ENCODE measurements around the gene TCF7L1. TPM values are rescaled to one million over a fixed set of nuclear protein-coding genes. Genes with fewer than 3 reads are reported as not detected.
A peak's percentile ranks its signal among the peaks of the same experiment; 100 is the strongest.

Gene TCF7L1
- total RNA-seq, 1 donor from 2014 or later, result 83.8 TPM

DNA sequence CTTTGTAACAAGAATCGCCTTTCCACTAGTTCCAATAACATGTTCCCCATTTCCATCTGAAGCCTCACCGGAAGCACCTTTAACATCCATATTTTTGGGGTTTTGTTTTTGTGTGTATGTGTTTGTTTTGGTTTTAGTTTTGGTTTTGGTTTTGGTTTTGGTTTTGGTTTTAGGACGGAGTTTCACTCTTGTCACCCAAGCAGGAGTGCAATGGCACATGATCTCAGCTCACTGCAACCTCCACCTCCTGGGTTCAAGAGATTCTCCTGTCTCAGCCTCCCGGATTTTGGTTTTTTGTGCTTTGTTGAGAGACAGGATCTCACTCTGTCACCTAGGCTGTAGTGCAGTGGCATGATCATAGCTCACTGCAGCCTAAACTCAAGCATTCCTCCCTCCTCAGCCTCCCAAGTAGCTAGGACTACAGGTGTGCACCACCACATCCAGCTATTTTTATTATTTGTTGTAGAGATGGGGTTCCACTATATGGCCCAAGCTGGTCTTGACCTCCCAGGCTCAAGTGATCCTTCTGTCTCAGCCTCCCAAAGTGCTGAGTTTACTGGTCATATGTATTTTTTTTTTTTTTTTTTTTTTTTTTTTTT, 158.3 kb downstream of the TCF7L1 start:
- H3K4me3 Mint-ChIP-seq (ENCODE audit: unreplicated experiment), result no peak overlapping the region
- no peak for TF ChIP-seq CTCF (IDR thresholded peaks at IDR 0.05; ENCODE audit: unreplicated experiment)
- peak overlapping the region; percentile 25 for H3K27ac Mint-ChIP-seq (ENCODE audit: unreplicated experiment)
- peaks cover 14% of the 10 kb centered on the region for H3K36me3 Mint-ChIP-seq (ENCODE audit: low read depth, unreplicated experiment)
- no peak for DNase-seq (ENCODE audit: low spot score)
- H3K4me1 Mint-ChIP-seq (ENCODE audit: unreplicated experiment), result peaks cover 38% of the 10 kb centered on the region
- no peaks in the 10 kb centered on the region for H3K9me3 Mint-ChIP-seq (ENCODE audit: unreplicated experiment)
- peaks cover 7% of the 10 kb centered on the region for H3K27me3 Mint-ChIP-seq (ENCODE audit: unreplicated experiment)

- Mint-ChIP-seq H3K27me3 (ENCODE audit: unreplicated experiment) (peaks cover 22% of the 10 kb centered on the region), H3K4me3 (ENCODE audit: unreplicated experiment) (no peak overlapping the region), H3K4me1 (ENCODE audit: unreplicated experiment) (peaks cover 28% of the 10 kb centered on the region), H3K36me3 (ENCODE audit: low read depth, unreplicated experiment) (peaks cover 29% of the 10 kb centered on the region), H3K9me3 (ENCODE audit: unreplicated experiment) (no peaks in the 10 kb centered on the region), H3K27ac (ENCODE audit: unreplicated experiment) (peak overlapping the region; percentile 15)
- DNase-seq (ENCODE audit: low spot score), result no peak
- no peak for TF ChIP-seq CTCF (IDR thresholded peaks at IDR 0.05; ENCODE audit: unreplicated experiment)
These were observed 168.9 kb downstream of the TCF7L1 start for GRCh38 chr2:85302121-85302520.

GRCh38 chr2:85303780-85304531, 170.8 kb downstream of the TCF7L1 start:
- Mint-ChIP-seq H3K9me3 (ENCODE audit: unreplicated experiment) (no peaks in the 10 kb centered on the region), H3K27me3 (ENCODE audit: unreplicated experiment) (peaks cover 22% of the 10 kb centered on the region), H3K4me3 (ENCODE audit: unreplicated experiment) (peak overlapping the region; percentile 74), H3K27ac (ENCODE audit: unreplicated experiment) (peak overlapping the region; percentile 22), H3K36me3 (ENCODE audit: low read depth, unreplicated experiment) (peaks cover 38% of the 10 kb centered on the region), H3K4me1 (ENCODE audit: unreplicated experiment) (peaks cover 28% of the 10 kb centered on the region)
- DNase-seq (ENCODE audit: low spot score), result no peak
- no peak for TF ChIP-seq CTCF (IDR thresholded peaks at IDR 0.05; ENCODE audit: unreplicated experiment)

DNA sequence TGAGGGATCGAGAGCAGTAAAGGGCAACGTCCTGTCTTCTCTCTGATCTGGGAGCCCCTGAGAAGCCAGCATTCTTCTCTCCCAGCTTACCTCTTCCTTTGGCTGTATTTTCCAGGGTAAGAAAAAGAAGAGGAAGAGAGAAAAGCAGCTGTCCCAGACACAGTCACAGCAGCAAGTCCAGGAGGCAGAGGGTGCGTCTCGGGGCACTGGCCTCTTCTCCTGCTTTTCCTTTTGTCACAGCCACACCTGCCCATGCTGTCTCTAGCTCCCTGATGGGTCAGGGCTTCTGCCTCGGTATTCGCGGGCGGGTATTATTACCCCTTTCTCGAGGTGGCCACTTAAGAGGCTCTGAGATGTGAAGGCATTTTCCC, 174.3 kb downstream of the TCF7L1 start:
- no peak for DNase-seq (ENCODE audit: low spot score)
- Mint-ChIP-seq H3K27me3 (ENCODE audit: unreplicated experiment) (peaks cover 30% of the 10 kb centered on the region), H3K4me3 (ENCODE audit: unreplicated experiment) (no peak overlapping the region), H3K4me1 (ENCODE audit: unreplicated experiment) (peaks cover 46% of the 10 kb centered on the region), H3K9me3 (ENCODE audit: unreplicated experiment) (no peaks in the 10 kb centered on the region), H3K36me3 (ENCODE audit: low read depth, unreplicated experiment) (peaks cover 49% of the 10 kb centered on the region), H3K27ac (ENCODE audit: unreplicated experiment) (no peak overlapping the region)
- no peak for TF ChIP-seq CTCF (IDR thresholded peaks at IDR 0.05; ENCODE audit: unreplicated experiment)

- no peak for DNase-seq (ENCODE audit: low spot score)
- H3K27ac Mint-ChIP-seq (ENCODE audit: unreplicated experiment), result no peak overlapping the region
- H3K36me3 Mint-ChIP-seq (ENCODE audit: low read depth, unreplicated experiment), result peaks cover 47% of the 10 kb centered on the region
These were observed 175.0 kb downstream of the TCF7L1 start for GRCh38 chr2:85308201-85308600.

More at GRCh38 chr2:85308201-85308600, 175.0 kb downstream of the TCF7L1 start:
- H3K4me1 Mint-ChIP-seq (ENCODE audit: unreplicated experiment), result peaks cover 44% of the 10 kb centered on the region
- H3K9me3 Mint-ChIP-seq (ENCODE audit: unreplicated experiment), result no peaks in the 10 kb centered on the region
- peaks cover 30% of the 10 kb centered on the region for H3K27me3 Mint-ChIP-seq (ENCODE audit: unreplicated experiment)
- H3K4me3 Mint-ChIP-seq (ENCODE audit: unreplicated experiment), result peak overlapping the region; percentile 59
- TF ChIP-seq CTCF (IDR thresholded peaks at IDR 0.05; ENCODE audit: unreplicated experiment), result no peak

Measured in endothelial cell (in vitro differentiated cells).